K562 (cell line): ENCODE measurements around the gene CCDC7. TPM values are rescaled to one million over a fixed set of nuclear protein-coding genes. Genes with fewer than 3 reads are reported as not detected.

ENCODE experiments used
- ATAC-seq: fragments of 200-7000 bp; cut with Tn5 transposase; 3 replicates; pipeline ENCODE4 v1.9.1; 2020; ENCODE audit warnings: moderate library complexity
- BruUV-seq: library from RNA; stranded (reverse); fragments of 400-500 nt; replicated peaks from 2 replicates; lab custom pipeline; 2021; lab: Mats Ljungman, UMichigan
- CTCF ChIA-PET: fragments of 300-600 bp; formaldehyde crosslinking; extraction: SDS; loops from one replicate; lab custom pipeline; 2021; ENCODE audit warnings: low intra/inter-chr PET ratio; lab: Yijun Ruan, JAX
- POLR2A ChIA-PET: fragments of 300-600, 350-650 bp; sonication (Branson Sonifier 250); formaldehyde crosslinking; extraction: SDS; loops from one replicate; lab custom pipeline; 2021; ENCODE audit warnings: antibody characterized with exemption, inconsistent platforms; lab: Yijun Ruan, JAX
- DNase-seq, 4 experiments: peaks; one replicate each; pipeline versions ENCODE4 v3.0.0 to v3.0.0-alpha.2; 2011 to 2018; ENCODE audit warnings: low spot score in 3 of 4, mixed read lengths in 3 of 4; ENCODE audit errors: extremely low read depth in 1 of 4
- FAIRE-seq: peaks from 2 replicates; lab custom pipeline; 2011; peaks lifted over from hg19 to GRCh38; lab: Jason Lieb, UNC
- H2AFZ ChIP-seq: 2 replicates; pipeline ENCODE4 v1.6.0; 2011; ENCODE audit warnings: low read depth, low read length, control low read depth, inconsistent platforms
- H3K27ac ChIP-seq: fragments of 200-600 bp; 3 replicates; pipeline ENCODE4 v1.8.0; 2011; ENCODE audit warnings: low read depth, mild to moderate bottlenecking, control low read depth, inconsistent platforms, low read length, moderate library complexity, mixed read lengths; ENCODE audit errors: extremely low read depth
- H3K27me3 ChIP-seq, 2 experiments: fragments of 300-600 bp in 1 of 2; 2 replicates in 1 of 2; 3 replicates in 1 of 2; pipeline versions ENCODE4 v1.6.0 to v1.8.0; 2011; ENCODE audit warnings: inconsistent platforms in 2 of 2, low read length in 2 of 2, mild to moderate bottlenecking in 1 of 2, mixed read lengths in 1 of 2, moderate library complexity in 1 of 2; ENCODE audit not compliant: control insufficient read depth in 2 of 2, insufficient read depth in 2 of 2
- H3K36me3 ChIP-seq: fragments of 300-600 bp; 3 replicates; pipeline ENCODE4 v1.8.0; 2011; ENCODE audit warnings: mild to moderate bottlenecking, low read length, inconsistent platforms; ENCODE audit not compliant: control insufficient read depth, insufficient read depth
- H3K4me1 ChIP-seq, 2 experiments: fragments of 200-600 bp in 1 of 2; replicated peaks in 1 of 2; 2 replicates in 1 of 2; 3 replicates in 1 of 2; pipeline versions ENCODE4 v1.5.1 to v1.8.0; 2011; ENCODE audit warnings: inconsistent platforms in 2 of 2, low read length in 2 of 2, mild to moderate bottlenecking in 1 of 2, mixed read lengths in 1 of 2, moderate library complexity in 1 of 2; ENCODE audit not compliant: control insufficient read depth in 2 of 2, insufficient read depth in 2 of 2
- H3K4me2 ChIP-seq: 2 replicates; pipeline ENCODE4 v1.6.1; 2011; ENCODE audit warnings: low read length, control low read depth, inconsistent platforms, mixed read lengths; ENCODE audit not compliant: insufficient read depth
- H3K4me3 ChIP-seq: fragments of 200-600 bp; sonication (generic), shearing (Covaris generic); 2 replicates; pipeline ENCODE4 v1.5.1; 2016; ENCODE audit warnings: control low read depth, inconsistent platforms
- H3K79me2 ChIP-seq: fragments of 200-600 bp; 3 replicates; pipeline ENCODE4 v1.8.0; 2011; ENCODE audit warnings: low read length, inconsistent platforms; ENCODE audit not compliant: control insufficient read depth, insufficient read depth
- H3K9ac ChIP-seq, 2 experiments: 2 replicates each; pipeline versions ENCODE4 v1.6.0 to v1.6.1; 2011; ENCODE audit warnings: low read depth in 2 of 2, low read length in 2 of 2, control low read depth in 1 of 2, inconsistent platforms in 1 of 2, mild to moderate bottlenecking in 1 of 2, mixed read lengths in 1 of 2; ENCODE audit not compliant: insufficient read depth in 1 of 2
- H3K9me1 ChIP-seq: one replicate; pipeline ENCODE4 v1.6.0; 2011; ENCODE audit warnings: inconsistent platforms, mild to moderate bottlenecking, low read length, moderate library complexity; ENCODE audit not compliant: control insufficient read depth, insufficient read depth
- H3K9me3 ChIP-seq: replicated peaks from 2 replicates; pipeline ENCODE4 v1.5.1; 2011; ENCODE audit warnings: low read depth, low read length, inconsistent platforms; ENCODE audit not compliant: control insufficient read depth, insufficient read depth
- H4K20me1 ChIP-seq: replicated peaks from 2 replicates; pipeline ENCODE4 v1.6.1; 2011; ENCODE audit warnings: low read length, inconsistent platforms, mixed read lengths; ENCODE audit not compliant: control insufficient read depth, insufficient read depth
- BRD9 ChIP-seq: fragments of 450-650 bp; IDR thresholded peaks from 2 replicates; pipeline ENCODE4 v1.6.1; 2018; ENCODE audit warnings: low read depth; ENCODE audit not compliant: partially characterized antibody
- CAMTA2 ChIP-seq: fragments of 250-450 bp; sonication (Bioruptor Pico); conservative IDR thresholded peaks from 2 replicates; pipeline ENCODE4 v1.5.1; 2022
- CLOCK ChIP-seq: fragments of 250-450 bp; sonication (Bioruptor Pico); IDR thresholded peaks from 2 replicates; pipeline ENCODE4 v1.4.0; 2020; ENCODE audit warnings: mild to moderate bottlenecking, moderate library complexity, borderline replicate concordance
- HCFC1 ChIP-seq: IDR thresholded peaks from 2 replicates; pipeline ENCODE4 v1.6.1; 2012; ENCODE audit warnings: low read depth, low read length, improper control_type of control experiment
- ILK ChIP-seq: fragments of 450-650 bp; IDR thresholded peaks from 2 replicates; pipeline ENCODE4 v1.6.1; 2016; ENCODE audit warnings: missing genetic modification characterization, low read depth, mild to moderate bottlenecking, missing compliant biosample characterization, moderate library complexity, borderline replicate concordance
- MAFK ChIP-seq: IDR thresholded peaks from 2 replicates; pipeline ENCODE4 v1.6.1; 2011; ENCODE audit warnings: low read length, improper control_type of control experiment
- PTTG1 ChIP-seq: fragments of 450-650 bp; IDR thresholded peaks from 2 replicates; pipeline ENCODE4 v1.6.1; 2016; ENCODE audit warnings: low read depth, mild to moderate bottlenecking, missing genetic modification characterization, missing compliant biosample characterization
- RAD21 ChIP-seq, 2 experiments: fragments of 250-450 bp in 1 of 2; fragments of 450-650 bp in 1 of 2; sonication (Bioruptor Pico) in 1 of 2; formaldehyde crosslinking in 1 of 2; IDR thresholded peaks in 1 of 2; conservative IDR thresholded peaks in 1 of 2; 2 replicates each; pipeline versions ENCODE4 v1.4.0 to v1.8.0; 2020 to 2022; ENCODE audit warnings: mild to moderate bottlenecking in 2 of 2, moderate library complexity in 1 of 2
- SREBF2 ChIP-seq: sonication (generic); formaldehyde crosslinking; IDR thresholded peaks from 2 replicates; pipeline ENCODE4 v1.4.0; 2020; ENCODE audit warnings: mild to moderate bottlenecking, missing genetic modification reagents
- WHSC1 ChIP-seq: IDR thresholded peaks from one replicate; pipeline ENCODE4 v1.6.1; 2012; ENCODE audit warnings: low read length, control low read depth, inconsistent platforms
- ZNF143 ChIP-seq: sonication (generic); formaldehyde crosslinking; IDR thresholded peaks from 2 replicates; pipeline ENCODE4 v1.9.0; 2022; ENCODE audit warnings: mild to moderate bottlenecking, missing genetic modification reagents
- ZNF589 ChIP-seq: fragments of 200-800 bp; sonication (Bioruptor generic); IDR thresholded peaks from 2 replicates; pipeline ENCODE4 v1.6.1; 2016; ENCODE audit warnings: low read depth, missing genetic modification characterization, missing compliant biosample characterization
- ZNF592 ChIP-seq: fragments of 450-650 bp; IDR thresholded peaks from 2 replicates; pipeline ENCODE4 v1.6.1; 2017; ENCODE audit warnings: antibody characterized with exemption, mild to moderate bottlenecking
- ZNF79 ChIP-seq: fragments of 250-450 bp; sonication (Bioruptor Pico); IDR thresholded peaks from 2 replicates; pipeline ENCODE4 v1.4.0; 2020; ENCODE audit warnings: low read depth, mild to moderate bottlenecking, moderate library complexity
- ZSCAN29 ChIP-seq: fragments of 450-650 bp; IDR thresholded peaks from 2 replicates; pipeline ENCODE4 v1.6.1; 2017
- WGBS: fragments of 100-300 bp; shearing (Covaris generic); methylation state at CpG from one replicate; pipeline ENCODE4 v1.1.6; 2016; ENCODE audit warnings: low coverage, mixed read lengths; ENCODE audit not compliant: insufficient coverage; ENCODE audit errors: missing lambda C conversion rate; 5-methylcytosine and 5-hydroxymethylcytosine counted together
- in situ Hi-C: fragments of 300-500 bp; cut with MboI; formaldehyde crosslinking; loops from 4 replicates; pipeline ENCODE4 v1.15.0; 2018; ENCODE audit warnings: inconsistent platforms, mixed read lengths
- intact Hi-C: fragments of 100-400 bp; cut with micrococcal nuclease; formaldehyde crosslinking; loops from 2 replicates; pipeline ENCODE4 v1.14.2; 2022
- polyA plus RNA-seq, 8 experiments: library from polyadenylated mRNA; depleted of rRNA in 4 of 8; stranded (reverse) in 5 of 8; unstranded in 3 of 8; fragments of >200 nt; fragmentation: Nextera tagmentation in 2 of 8; fragmentation: Illumina TruSeq in 1 of 8; extraction: Ambion mirVana in 2 of 8; extraction: Trizol in 1 of 8; gene quantifications; 2 replicates each; pipeline versions ENCODE4 v1.2.1 to v1.2.3, GENCODE V29; 2011 to 2014; ENCODE audit warnings: inconsistent platforms in 1 of 8, missing spikeins in 1 of 8
- total RNA-seq, 7 experiments: library from RNA; depleted of rRNA in 6 of 7; stranded (reverse); fragments of >200 nt in 6 of 7; fragmentation: Illumina TruSeq in 2 of 7; extraction: Trizol in 2 of 7; gene quantifications; 2 replicates each; pipeline versions ENCODE4 v1.2.1 to v1.2.3, GENCODE V29; 2011 to 2021; ENCODE audit warnings: low replicate concordance in 1 of 7

The CCDC7 gene
- total and polyA plus RNA-seq, 9 of the 15 experiments (the other 6 are each of a cell fraction or from before 2014, with no cell fraction given), result 1.5 to 6.6 (median 2.7) TPM

- no TSS peak for BruUV-seq
- no peak for TF ChIP-seq ZSCAN29
- TF ChIP-seq ZNF143 (CRISPR knock-in tag), result no peak
- no peak for TF ChIP-seq WHSC1
- no peak for TF ChIP-seq RAD21 (CRISPR knock-in tag; conservative IDR thresholded peaks at IDR 0.05 in 1 of 2, IDR thresholded peaks at IDR 0.05 in 1 of 2)
- no peak for TF ChIP-seq MAFK
- no peak for TF ChIP-seq ZNF589 (CRISPR knock-in tag)
- no peak for TF ChIP-seq HCFC1
- TF ChIP-seq SREBF2 (CRISPR knock-in tag), result no peak
- TF ChIP-seq CLOCK (CRISPR knock-in tag), result no peak
- no peak for TF ChIP-seq ZNF592
- TF ChIP-seq PTTG1 (tag), result no peak
- TF ChIP-seq BRD9, result no peak
- no peak for TF ChIP-seq ILK (tag)
- TF ChIP-seq CAMTA2 (CRISPR knock-in tag), result no peak
- no peak for TF ChIP-seq ZNF79 (CRISPR knock-in tag)
- 13% methylated on average over 2 of the region's 2 CpGs for WGBS
- Histone ChIP-seq H3K79me2 (no peaks in the 10 kb centered on the region), H4K20me1 (no peaks in the 10 kb centered on the region), H2AFZ (peak overlapping the region; percentile 98), H3K36me3 (no peaks in the 10 kb centered on the region), H3K4me2 (peak overlapping the region; percentile 14; the same call in 1 of the 2 replicates), H3K27me3 (no peaks in the 10 kb centered on the region), H3K9me1 (no peaks in the 10 kb centered on the region), H3K9me3 (no peaks in the 10 kb centered on the region), H3K4me1 (peaks cover 0 to 4% of the 10 kb centered on the region in 2 experiments; a peak in 4 of 5 replicates), H3K4me3 (no peak overlapping the region), H3K27ac (peak overlapping the region; percentile 59; the same call in 2 of the 3 replicates), H3K9ac (peak overlapping the region in 1 of 2 experiments; percentile 41; a peak in 2 of 4 replicates)
- CTCF ChIA-PET, result no interaction called here
- peak; percentile 78 for ATAC-seq
- in situ Hi-C loops, result no loop called here
- intact Hi-C loops, result no loop called here
- POLR2A ChIA-PET, result interaction anchor here (0.8 kb wide), 1 partner anchor 15 kb away, joined by 3 read pairs; no protein-coding TSS in a partner anchor
- no peak for FAIRE-seq
- peak in 1 of 4 experiments; percentile 14 for DNase-seq
These were observed 30.6 kb upstream of the CCDC7 start for GRCh38 chr10:32415361-32415760.
